ENCODE measurements around the gene RNF157. TPM values are rescaled to one million over a fixed set of nuclear protein-coding genes. Genes with fewer than 3 reads are reported as not detected.
A peak's percentile ranks its signal among the peaks of the same experiment; 100 is the strongest.

Gene RNF157
- total RNA-seq, 1 donor from 2014 or later, result 43.5 TPM

DNA sequence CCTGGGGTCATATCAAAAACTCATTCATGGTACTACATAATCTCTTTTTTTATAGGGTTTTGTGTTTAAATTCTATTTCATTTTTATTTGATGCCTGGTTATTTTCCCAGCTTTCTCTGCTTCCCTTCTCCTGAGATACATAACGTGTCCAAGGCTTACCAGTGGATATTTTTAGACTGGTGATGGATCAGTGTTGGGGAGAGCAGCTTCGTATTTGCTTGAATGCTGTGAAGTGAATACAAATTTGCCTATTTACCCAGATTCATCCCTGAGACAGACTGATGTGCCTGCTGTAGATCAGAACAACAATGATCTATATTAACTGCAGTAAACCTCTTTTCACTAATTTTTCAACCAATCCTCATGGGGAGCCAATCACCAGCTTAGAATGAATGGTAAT is 56.0 kb downstream of the RNF157 start:
- Mint-ChIP-seq H3K9me3 (ENCODE audit: low read depth) (no peaks in the 10 kb centered on the region), H3K27ac (no peak overlapping the region), H3K36me3 (ENCODE audit: insufficient read depth) (peaks cover 2% of the 10 kb centered on the region), H3K27me3 (no peaks in the 10 kb centered on the region), H3K4me3 (ENCODE audit: low read depth) (no peak overlapping the region), H3K4me1 (ENCODE audit: low read depth) (peaks cover 13% of the 10 kb centered on the region)
- no peak for DNase-seq (ENCODE audit: low spot score, unreplicated experiment)
- TF ChIP-seq, protein P1, sequence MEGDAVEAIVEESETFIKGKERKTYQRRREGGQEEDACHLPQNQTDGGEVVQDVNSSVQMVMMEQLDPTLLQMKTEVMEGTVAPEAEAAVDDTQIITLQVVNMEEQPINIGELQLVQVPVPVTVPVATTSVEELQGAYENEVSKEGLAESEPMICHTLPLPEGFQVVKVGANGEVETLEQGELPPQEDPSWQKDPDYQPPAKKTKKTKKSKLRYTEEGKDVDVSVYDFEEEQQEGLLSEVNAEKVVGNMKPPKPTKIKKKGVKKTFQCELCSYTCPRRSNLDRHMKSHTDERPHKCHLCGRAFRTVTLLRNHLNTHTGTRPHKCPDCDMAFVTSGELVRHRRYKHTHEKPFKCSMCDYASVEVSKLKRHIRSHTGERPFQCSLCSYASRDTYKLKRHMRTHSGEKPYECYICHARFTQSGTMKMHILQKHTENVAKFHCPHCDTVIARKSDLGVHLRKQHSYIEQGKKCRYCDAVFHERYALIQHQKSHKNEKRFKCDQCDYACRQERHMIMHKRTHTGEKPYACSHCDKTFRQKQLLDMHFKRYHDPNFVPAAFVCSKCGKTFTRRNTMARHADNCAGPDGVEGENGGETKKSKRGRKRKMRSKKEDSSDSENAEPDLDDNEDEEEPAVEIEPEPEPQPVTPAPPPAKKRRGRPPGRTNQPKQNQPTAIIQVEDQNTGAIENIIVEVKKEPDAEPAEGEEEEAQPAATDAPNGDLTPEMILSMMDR (IDR thresholded peaks at IDR 0.05; ENCODE audit: unreplicated experiment), result no peak

DNA sequence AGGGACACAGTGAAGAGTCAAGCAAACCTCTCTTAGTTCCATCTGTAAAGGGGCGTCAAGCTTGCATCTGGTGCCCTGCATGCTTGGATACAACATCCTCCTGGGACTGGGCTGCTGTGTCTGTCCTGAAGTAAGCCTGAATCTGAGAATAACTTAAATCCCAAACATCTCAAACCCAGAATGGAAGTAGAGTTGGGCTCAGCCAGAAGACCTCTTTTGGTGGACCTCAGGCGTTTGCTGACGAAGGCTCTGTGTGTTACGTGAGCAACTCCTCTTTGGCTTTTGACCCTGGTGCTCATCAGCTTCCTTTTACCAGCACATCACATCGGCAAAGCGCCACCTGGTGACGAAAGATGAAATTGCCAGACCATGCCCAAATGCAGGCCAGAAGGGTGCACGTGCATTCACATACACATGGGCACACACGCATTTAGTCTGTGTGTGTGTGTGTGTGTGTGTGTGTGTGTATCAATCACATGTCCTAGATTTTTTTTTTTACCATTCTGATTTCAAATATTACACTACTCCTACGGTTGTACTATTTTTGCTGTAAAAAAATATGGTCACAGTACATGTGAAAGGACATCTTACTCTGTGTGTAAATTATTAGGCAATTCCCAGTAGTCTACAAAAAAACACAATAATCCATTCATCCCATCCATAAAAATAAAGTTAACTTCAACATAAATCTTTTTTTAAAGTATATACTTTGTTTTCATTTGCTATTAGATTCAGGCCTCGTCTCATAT is 58.1 kb downstream of the RNF157 start:
- TF ChIP-seq, protein P1 (IDR thresholded peaks at IDR 0.05; ENCODE audit: unreplicated experiment), result peak; percentile 88
- Mint-ChIP-seq H3K4me1 (ENCODE audit: low read depth) (peaks cover 4% of the 10 kb centered on the region), H3K9me3 (ENCODE audit: low read depth) (no peaks in the 10 kb centered on the region), H3K4me3 (ENCODE audit: low read depth) (no peak overlapping the region), H3K36me3 (ENCODE audit: insufficient read depth) (peaks cover 1% of the 10 kb centered on the region), H3K27me3 (no peaks in the 10 kb centered on the region), H3K27ac (peak overlapping the region; percentile 83)
- peak; percentile 84 for DNase-seq (ENCODE audit: low spot score, unreplicated experiment)

DNA sequence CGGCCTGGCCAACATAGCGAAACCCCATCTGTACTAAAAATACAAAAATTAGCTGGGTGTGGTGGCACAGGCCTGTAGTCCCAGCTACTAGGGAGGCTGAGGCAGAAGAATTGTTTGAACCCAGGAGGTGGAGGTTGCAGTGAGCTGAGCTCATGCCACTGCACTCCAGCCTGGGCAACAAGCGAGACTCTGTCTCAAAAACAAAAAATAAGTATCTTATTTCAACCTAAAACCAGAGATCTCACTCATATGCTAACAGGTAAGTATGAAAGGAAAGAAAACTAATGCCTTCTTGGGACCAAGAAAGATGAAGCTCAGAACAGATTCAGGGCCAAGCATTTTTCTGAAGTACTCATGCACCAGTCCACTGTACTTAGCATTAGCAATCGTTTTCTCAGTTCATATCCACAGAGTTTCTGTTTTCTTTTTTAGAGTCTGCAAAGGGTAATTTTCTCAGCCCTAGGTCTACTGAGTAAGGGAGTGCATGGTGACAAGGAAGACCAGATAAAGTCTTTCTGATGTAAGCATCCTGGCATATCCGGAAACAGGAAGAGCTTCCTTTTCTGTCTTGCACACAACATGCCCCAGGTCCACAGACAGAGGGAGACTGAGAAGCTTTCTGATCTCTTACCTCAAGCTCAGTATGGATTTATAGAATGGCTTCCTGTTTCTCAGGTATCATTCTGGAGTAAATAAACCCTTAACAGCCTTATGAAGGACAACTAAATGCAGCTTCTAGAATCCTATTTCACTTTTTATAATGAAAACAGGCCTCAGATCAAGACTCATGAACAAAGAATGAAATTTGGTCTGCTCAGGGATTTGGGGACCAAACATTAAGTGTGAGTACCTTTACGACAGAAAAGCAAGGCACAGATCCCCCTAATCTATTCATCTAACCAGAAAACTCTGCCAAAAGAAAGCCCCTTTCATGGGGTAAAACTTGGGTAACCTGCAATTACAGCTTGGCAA is 60.5 kb downstream of the RNF157 start:
- Mint-ChIP-seq H3K27me3 (no peaks in the 10 kb centered on the region), H3K4me1 (ENCODE audit: low read depth) (peaks cover 12% of the 10 kb centered on the region), H3K4me3 (ENCODE audit: low read depth) (no peak overlapping the region), H3K27ac (no peak overlapping the region), H3K9me3 (ENCODE audit: low read depth) (no peaks in the 10 kb centered on the region), H3K36me3 (ENCODE audit: insufficient read depth) (no peaks in the 10 kb centered on the region)
- TF ChIP-seq, protein P1 (IDR thresholded peaks at IDR 0.05; ENCODE audit: unreplicated experiment), result no peak
- no peak for DNase-seq (ENCODE audit: low spot score, unreplicated experiment)

DNA sequence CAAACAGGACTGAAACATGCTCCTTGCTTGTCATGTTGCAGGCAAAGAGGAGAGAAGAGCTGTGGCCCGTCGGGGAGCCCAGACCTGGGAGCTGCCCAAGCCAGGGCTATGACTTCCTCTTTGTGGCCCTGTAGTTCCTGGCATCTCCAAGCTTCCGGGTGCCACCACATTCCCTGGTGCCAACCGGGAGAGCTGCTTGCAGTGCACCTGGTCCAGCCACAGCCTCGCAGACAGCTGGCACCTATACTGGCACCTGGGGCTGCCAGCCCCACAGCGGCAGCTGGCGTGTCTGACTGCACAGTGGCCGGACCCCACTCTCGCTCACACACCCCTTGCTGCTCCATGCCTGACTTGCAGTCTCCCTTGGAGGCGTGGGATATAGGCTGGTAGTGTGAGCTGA is 62.2 kb downstream of the RNF157 start:
- H3K4me1 Mint-ChIP-seq (ENCODE audit: low read depth), result peaks cover 25% of the 10 kb centered on the region
- no peaks in the 10 kb centered on the region for H3K36me3 Mint-ChIP-seq (ENCODE audit: insufficient read depth)
- H3K27me3 Mint-ChIP-seq, result no peaks in the 10 kb centered on the region
- no peak overlapping the region for H3K27ac Mint-ChIP-seq
- DNase-seq (ENCODE audit: low spot score, unreplicated experiment), result no peak
- H3K4me3 Mint-ChIP-seq (ENCODE audit: low read depth), result no peak overlapping the region
- no peaks in the 10 kb centered on the region for H3K9me3 Mint-ChIP-seq (ENCODE audit: low read depth)
- TF ChIP-seq, protein P1 (IDR thresholded peaks at IDR 0.05; ENCODE audit: unreplicated experiment), result no peak
